ENCODE data around the gene CES2. TPM values are rescaled to one million over a fixed set of nuclear protein-coding genes. Genes with fewer than 3 reads are reported as not detected.
A peak's percentile ranks its signal among the peaks of the same experiment; 100 is the strongest.
"Not testable (repeated sequence)": the region's sequence is repeated elsewhere in the genome, so short reads cannot be mapped to it uniquely, and the experiment has no call there.

CES2 gene
- total RNA-seq (2014; rRNA removed; shearing (Covaris generic)): 13.8 and 15.6 TPM in 2 replicates

GRCh38 chr16:66935314-66936011 lies at the start of gene CES2:
Gene CES2, plus strand, starts transcription at chr16:66935516. Its CDS starts 120 bp downstream, at chr16:66935636.
- no peak for DNase-seq (ENCODE audit: low spot score)

- no peak for DNase-seq (ENCODE audit: low spot score)
These were observed 49.0 kb upstream of the CES2 start for GRCh38 chr16:66886321-66886720.

GRCh38 chr16:66886914-66887313 lies 48.4 kb upstream of the CES2 start:
- peak; percentile 43 for DNase-seq (ENCODE audit: low spot score)

- DNase-seq (ENCODE audit: low spot score): no peak
These were observed 46.4 kb upstream of the CES2 start for GRCh38 chr16:66888647-66889615.

GRCh38 chr16:66889622-66890021 lies 45.7 kb upstream of the CES2 start:
- no peak for DNase-seq (ENCODE audit: low spot score)

GRCh38 chr16:66890799-66891198 lies 44.5 kb upstream of the CES2 start:
- DNase-seq (ENCODE audit: low spot score): no peak

GRCh38 chr16:66891360-66891759 lies 44.0 kb upstream of the CES2 start:
- no peak for DNase-seq (ENCODE audit: low spot score)

- no peak for DNase-seq (ENCODE audit: low spot score)
These were observed 43.5 kb upstream of the CES2 start for GRCh38 chr16:66891797-66892196.

- no peak for DNase-seq (ENCODE audit: low spot score)
These were observed 41.3 kb upstream of the CES2 start for GRCh38 chr16:66894055-66894454.

GRCh38 chr16:66894948-66895688 lies 40.2 kb upstream of the CES2 start:
- peak; percentile 74 for DNase-seq (ENCODE audit: low spot score)

- DNase-seq (ENCODE audit: low spot score): no peak
These were observed 39.7 kb upstream of the CES2 start for GRCh38 chr16:66895689-66895979.

GRCh38 chr16:66895999-66896398 lies 39.3 kb upstream of the CES2 start:
- no peak for DNase-seq (ENCODE audit: low spot score)

GRCh38 chr16:66896682-66897081 lies 38.6 kb upstream of the CES2 start:
- not testable (repeated sequence) for DNase-seq (ENCODE audit: low spot score)

GRCh38 chr16:66898207-66898606 lies 37.1 kb upstream of the CES2 start:
- no peak for DNase-seq (ENCODE audit: low spot score)

- DNase-seq (ENCODE audit: low spot score): no peak
These were observed 36.4 kb upstream of the CES2 start for GRCh38 chr16:66898933-66899309.

GRCh38 chr16:66899310-66899944 lies 35.9 kb upstream of the CES2 start:
- no peak for DNase-seq (ENCODE audit: low spot score)

GRCh38 chr16:66899945-66900710 lies 35.2 kb upstream of the CES2 start:
- peak; percentile 66 for DNase-seq (ENCODE audit: low spot score)

GRCh38 chr16:66900721-66901441 lies 34.4 kb upstream of the CES2 start:
- no peak for DNase-seq (ENCODE audit: low spot score)

GRCh38 chr16:66901626-66902025 lies 33.7 kb upstream of the CES2 start:
- DNase-seq (ENCODE audit: low spot score): no peak
